ENCODE measurements around the gene BNC2.

The BNC2 gene

DNA sequence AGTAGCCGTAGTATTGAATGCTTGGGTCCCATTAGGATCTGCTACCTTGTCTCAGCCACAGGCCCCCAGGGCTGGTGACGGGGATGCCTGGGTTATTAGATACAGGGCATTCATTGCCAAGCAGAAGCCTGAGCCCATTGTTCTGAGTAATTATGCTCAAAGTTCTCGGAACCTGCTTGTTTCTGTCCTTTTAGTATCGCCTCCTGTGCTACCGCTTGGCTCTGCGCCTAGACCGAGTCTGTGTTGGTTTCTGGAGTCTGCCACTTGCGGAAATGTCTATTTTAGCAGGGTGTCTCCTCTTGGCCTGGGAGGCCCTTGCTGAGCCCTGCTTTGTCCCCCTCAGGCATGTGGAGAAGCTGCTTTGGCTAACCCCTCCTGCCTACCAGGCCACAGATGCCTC, 506.1 kb downstream of the BNC2 start:
- no peaks in the 10 kb centered on the region for H3K4me1 Mint-ChIP-seq (ENCODE audit: low read depth)
- H3K36me3 Mint-ChIP-seq (ENCODE audit: low read depth): no peaks in the 10 kb centered on the region
- no peak overlapping the region for H3K27ac Mint-ChIP-seq

DNA sequence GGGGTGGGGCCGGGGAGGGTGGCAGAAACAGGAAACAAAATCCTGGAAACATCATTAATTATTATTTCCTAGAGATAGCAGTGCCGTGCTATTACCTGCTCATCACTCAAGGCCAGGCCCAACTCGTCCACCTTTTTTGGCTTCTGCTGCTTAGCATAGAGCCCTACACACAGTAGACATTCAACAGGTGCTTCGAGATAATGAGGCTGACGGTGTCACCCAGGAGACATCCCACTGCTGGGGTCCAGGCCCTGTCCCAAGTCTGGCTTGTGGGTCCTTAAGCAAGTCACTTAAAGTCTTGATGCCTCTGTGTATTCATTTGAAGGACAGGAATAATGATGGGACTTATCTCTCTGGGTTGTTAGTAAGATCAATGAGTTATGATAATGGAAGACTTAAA, 506.6 kb downstream of the BNC2 start:
- no peaks in the 10 kb centered on the region for H3K27me3 Mint-ChIP-seq (ENCODE audit: low read depth)
- H3K27ac Mint-ChIP-seq: no peak overlapping the region
- no peaks in the 10 kb centered on the region for H3K36me3 Mint-ChIP-seq (ENCODE audit: low read depth)
- H3K4me1 Mint-ChIP-seq (ENCODE audit: low read depth): no peaks in the 10 kb centered on the region
- peaks cover 10% of the 10 kb centered on the region for H3K9me3 Mint-ChIP-seq
- H3K4me3 Mint-ChIP-seq: no peak overlapping the region

More for the DNA sequence above, 506.1 kb downstream of the BNC2 start:
- peaks cover 8% of the 10 kb centered on the region for H3K9me3 Mint-ChIP-seq
- H3K27me3 Mint-ChIP-seq (ENCODE audit: low read depth): no peaks in the 10 kb centered on the region
- no peak overlapping the region for H3K4me3 Mint-ChIP-seq

DNA sequence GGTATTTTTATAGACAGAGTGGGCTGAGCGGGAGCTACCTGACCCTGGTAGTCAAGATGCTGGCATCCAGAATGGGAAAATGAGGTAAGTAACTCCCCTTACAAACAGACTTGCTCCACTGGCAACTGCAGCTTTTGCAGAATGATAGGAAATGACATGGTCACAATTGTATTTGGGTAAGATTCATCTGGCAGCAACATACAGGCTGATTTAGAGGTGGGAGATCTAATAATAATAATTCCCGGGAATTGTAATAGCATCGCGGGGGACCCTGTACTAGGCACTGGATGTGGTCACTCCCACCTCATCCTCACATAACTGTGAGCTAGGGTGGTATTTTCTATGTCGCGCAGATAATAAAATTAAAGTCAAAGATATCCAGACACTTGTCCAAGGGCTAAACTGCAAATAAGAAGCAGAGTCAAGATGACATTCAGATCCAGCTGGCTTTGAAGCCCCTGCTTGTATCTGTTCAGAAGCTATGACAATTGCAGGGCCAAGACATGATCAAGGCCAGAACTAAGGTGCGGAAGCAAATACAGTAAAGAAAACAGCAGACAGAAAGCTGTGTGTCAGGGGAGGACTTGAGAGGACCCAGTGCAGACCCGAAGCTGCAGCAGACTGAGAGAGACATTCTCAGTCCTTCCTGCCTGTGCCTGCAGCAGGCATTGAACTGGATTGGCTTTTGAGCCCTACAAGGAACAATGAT, 507.2 kb downstream of the BNC2 start:
- no peak overlapping the region for H3K27ac Mint-ChIP-seq
- no peaks in the 10 kb centered on the region for H3K27me3 Mint-ChIP-seq (ENCODE audit: low read depth)
- H3K4me3 Mint-ChIP-seq: no peak overlapping the region
- H3K9me3 Mint-ChIP-seq: peaks cover 10% of the 10 kb centered on the region
- H3K36me3 Mint-ChIP-seq (ENCODE audit: low read depth): no peaks in the 10 kb centered on the region
- no peaks in the 10 kb centered on the region for H3K4me1 Mint-ChIP-seq (ENCODE audit: low read depth)

DNA sequence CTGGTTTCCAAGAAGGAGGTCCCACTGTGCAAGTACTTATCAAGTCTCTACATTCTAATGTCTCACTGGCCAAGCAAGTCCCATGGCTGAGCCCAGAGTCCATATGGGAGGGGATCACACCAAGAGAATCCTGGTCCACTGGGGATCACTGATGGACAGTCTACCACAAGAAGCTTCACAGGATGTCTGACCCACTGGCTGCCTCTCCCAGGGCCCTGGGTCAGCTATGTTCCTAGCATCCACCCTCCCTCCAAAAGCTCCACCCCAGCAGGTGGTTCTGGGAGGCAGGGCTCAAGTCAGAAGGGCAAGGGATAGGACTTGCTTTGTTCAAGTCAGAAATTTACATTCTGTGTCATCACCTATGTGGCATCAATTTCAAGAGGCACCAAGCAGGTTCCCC, 508.5 kb downstream of the BNC2 start:
- Mint-ChIP-seq H3K4me3 (no peak overlapping the region), H3K36me3 (ENCODE audit: low read depth) (no peaks in the 10 kb centered on the region), H3K27me3 (ENCODE audit: low read depth) (no peaks in the 10 kb centered on the region), H3K27ac (no peak overlapping the region), H3K9me3 (peaks cover 10% of the 10 kb centered on the region), H3K4me1 (ENCODE audit: low read depth) (no peaks in the 10 kb centered on the region)

DNA sequence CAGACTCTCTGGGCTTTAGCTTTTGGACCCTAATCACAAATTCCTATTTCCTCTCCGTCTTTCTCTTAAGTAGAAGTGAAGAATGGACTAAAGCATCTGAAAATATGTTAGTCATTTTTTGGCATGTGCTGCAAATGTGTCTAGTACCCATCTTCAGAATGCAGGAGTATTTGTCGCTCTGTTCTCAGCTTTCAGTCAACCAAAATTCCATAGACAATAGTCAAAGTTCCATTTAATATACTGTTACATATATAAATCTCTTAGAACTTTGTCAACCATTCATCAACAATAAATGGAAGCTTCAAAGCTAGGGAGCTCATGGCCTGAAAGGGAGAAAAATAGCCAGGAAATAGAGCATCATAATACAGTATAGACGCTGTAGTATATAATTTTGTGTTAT, 509.4 kb downstream of the BNC2 start:
- Mint-ChIP-seq H3K9me3 (peaks cover 10% of the 10 kb centered on the region), H3K27ac (no peak overlapping the region), H3K4me1 (ENCODE audit: low read depth) (no peaks in the 10 kb centered on the region), H3K27me3 (ENCODE audit: low read depth) (no peaks in the 10 kb centered on the region), H3K36me3 (ENCODE audit: low read depth) (no peaks in the 10 kb centered on the region), H3K4me3 (no peak overlapping the region)

DNA sequence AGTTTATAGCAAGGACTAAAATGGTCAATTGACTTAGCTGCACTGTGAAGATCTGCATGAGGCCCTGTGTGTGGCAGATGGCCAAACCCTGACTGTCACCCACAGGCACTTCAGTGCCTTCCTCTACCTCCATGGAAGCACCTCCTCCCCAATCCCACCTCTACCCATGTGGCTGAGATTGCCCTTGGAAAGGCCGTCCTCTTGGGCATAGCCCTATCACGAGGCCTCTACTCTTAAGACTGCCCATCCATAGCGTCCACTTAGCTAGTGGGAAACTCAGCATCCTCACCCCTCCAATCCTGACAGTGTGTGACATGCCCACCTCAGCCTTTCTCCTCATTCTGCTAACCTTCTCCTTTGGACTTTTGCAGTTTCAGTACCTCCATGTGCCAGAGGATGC, 510.2 kb downstream of the BNC2 start:
- Mint-ChIP-seq H3K4me3 (no peak overlapping the region), H3K9me3 (peaks cover 10% of the 10 kb centered on the region), H3K36me3 (ENCODE audit: low read depth) (no peaks in the 10 kb centered on the region), H3K27ac (no peak overlapping the region), H3K27me3 (ENCODE audit: low read depth) (no peaks in the 10 kb centered on the region), H3K4me1 (ENCODE audit: low read depth) (no peaks in the 10 kb centered on the region)
